Measurements from ENCODE around the gene AGAP1.

The AGAP1 gene

DNA sequence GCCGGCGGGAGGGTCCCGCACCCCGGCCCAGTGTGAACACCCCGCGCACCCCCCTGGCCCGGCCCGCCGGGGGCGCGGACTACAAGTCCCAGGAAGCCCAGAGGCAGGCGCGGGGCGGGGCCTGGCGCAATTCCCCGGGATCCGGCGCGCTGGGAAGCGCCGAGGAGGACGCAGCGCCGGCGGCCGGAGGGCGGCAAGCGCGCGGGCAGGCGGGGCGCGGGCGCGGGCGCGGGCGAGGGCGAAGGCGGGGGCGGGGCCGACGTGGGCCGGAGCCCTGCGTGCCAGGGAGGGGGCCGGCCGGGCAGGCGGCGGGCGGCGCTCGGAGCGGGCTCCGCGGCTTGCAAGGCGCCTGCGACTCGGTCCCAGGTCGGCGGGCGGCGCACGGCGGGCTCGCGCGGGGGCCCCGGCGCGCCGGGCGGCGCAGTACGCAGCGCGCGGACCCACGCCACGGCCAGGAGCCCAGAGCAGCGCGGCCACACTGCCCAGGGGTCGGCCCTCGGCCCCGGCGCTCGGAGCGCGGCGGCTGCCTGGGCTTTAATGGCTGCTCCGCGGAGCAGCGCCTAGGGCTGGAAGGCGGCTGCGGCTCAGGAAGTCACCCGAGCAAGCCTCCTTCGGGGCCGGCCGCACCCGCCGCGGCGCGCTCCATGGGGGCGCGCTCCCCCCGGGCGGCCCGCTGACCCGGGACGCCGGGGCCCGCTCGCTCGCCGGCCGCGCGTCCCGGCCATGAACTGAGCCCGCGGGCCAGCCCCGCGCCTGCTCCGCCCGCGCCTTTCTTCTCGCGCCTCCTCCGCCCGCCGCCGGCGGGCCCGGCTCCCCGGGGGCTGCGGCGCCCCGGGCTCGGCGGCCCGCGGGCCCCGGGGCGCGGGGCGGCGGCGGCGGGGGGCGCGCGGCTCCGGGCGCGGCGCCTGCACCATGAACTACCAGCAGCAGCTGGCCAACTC lies at the start of gene AGAP1:
TSS of gene AGAP1 (plus strand) at position 269 of the 941 bp plus-strand sequence.
- DNase-seq, result peak; percentile 80

DNA sequence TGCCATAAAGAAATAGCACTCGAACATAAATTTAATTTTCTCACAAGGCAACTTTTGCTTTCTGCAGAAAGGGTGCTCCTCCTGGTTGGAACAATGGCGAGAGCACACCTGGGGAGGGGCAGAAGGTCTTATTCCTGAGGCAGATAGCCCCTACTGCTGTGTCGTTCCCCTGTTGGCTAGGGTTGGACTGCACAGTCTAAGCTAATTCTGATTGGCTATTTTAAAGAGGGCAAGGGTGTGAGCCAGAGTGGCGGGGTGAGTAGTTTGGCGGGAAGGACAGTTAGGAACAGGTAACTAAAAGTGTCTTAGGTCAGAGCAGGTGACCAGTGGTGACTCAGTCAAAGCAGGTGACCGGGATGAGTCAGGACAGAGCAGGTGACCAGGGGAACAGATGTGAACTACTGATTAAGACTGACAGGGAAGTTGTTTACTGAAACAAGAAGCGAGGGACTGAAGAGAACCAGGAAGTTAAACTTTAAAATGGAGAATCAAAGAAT lies 49.7 kb upstream of the AGAP1 start:
- no peak for DNase-seq

DNA sequence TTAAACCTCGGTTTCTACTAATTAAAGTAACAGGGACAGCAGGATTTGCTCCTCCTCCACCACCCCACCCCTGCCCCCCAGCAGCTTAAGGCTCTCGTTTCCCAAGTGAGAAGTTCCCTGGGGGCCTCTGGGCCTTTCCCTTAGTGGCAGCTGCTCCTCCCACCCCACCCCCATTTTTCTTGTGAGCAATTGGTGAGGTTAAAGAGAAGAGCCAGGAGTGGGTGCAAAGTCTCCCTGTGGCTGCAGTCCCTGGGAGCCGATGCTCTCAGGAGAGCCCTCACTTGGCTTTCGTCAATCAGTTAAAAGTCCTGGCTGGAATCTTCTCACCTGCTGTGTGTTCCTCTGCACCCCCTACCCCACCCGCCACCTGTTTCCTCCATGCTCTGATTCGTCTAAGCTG lies 48.7 kb upstream of the AGAP1 start:
- DNase-seq, result no peak

DNA sequence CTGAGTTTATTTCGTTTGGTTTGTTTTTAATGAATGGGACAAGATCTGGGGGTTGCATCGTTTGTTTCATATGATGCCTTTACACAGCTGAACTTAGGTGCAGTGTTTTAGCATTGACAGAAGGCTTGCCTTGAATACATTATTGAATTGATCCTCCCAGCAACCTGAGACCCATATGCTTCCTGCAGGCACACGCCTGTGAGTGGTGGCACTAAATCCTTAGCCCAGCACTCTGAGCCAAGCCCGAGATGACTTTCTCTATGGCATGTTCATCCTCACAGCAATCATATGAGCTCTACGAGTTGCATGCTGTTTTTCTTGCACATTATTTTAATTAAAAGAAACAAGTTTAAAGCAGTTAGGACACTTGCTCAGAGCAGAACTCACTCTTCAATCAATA lies 47.8 kb upstream of the AGAP1 start:
- DNase-seq, result no peak

DNA sequence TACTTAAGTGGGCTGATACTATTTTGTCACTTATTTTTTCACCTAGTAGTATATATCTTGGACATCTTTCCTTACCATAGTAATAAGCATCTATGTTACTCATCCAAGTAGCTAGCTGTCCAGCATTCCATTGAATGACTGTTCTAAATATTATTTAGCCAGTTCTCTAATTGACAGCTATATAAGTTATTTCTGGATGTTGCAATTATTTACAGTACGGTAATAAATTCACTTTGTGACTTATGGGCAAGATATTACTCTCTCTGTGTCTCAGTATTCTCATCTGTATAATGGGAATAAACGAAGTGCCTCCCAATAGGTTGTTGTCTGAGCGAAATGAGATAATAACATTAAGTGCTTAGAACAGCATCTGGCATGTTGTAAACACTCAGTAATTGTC lies 46.6 kb upstream of the AGAP1 start:
- no peak for DNase-seq

DNA sequence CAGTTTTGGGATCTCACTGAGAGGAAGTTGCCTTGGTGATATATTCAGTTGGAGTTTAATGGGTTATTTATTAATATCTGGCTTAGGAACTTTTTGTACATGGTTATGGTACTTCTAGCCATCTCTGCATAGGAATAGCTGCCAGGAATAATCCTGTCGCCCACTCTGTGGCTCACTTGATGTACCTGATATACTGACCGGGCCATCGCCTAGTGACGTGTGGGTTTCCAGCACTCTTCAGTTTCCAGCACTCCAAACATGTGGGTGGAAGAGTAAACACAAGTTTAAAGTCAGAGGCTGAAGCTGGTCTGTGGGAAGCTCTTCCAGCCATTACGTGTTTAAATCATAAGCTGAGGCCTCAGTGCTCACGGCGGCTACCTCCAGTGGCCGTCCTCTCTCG lies 44.3 kb upstream of the AGAP1 start:
- no peak for DNase-seq

DNA sequence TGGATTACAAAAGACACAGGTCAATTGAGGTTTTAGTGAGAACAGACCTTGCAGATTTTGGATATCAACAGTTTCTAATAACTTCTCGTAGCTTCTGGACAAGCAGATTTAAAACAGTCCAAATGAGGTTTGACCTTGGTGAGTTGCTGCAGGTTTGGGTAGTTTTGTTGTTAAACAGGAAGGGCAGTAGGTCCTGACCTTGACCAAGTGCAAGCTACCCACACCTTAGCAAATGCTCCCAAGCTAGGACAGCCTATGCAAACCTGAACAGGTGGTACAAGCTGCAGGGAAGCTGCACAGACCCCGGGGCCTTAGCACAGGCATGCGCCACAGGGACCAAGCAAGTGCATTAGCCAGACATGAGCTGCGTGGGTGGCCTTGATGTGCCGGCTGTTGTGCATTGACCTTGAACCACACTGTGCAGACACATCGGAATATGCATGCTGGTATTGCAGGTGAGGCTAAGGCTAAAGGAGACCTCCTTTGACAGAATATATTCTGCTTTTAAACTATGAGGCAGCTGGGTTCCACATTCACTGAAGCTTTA lies 40.2 kb upstream of the AGAP1 start:
- DNase-seq, result no peak

DNA sequence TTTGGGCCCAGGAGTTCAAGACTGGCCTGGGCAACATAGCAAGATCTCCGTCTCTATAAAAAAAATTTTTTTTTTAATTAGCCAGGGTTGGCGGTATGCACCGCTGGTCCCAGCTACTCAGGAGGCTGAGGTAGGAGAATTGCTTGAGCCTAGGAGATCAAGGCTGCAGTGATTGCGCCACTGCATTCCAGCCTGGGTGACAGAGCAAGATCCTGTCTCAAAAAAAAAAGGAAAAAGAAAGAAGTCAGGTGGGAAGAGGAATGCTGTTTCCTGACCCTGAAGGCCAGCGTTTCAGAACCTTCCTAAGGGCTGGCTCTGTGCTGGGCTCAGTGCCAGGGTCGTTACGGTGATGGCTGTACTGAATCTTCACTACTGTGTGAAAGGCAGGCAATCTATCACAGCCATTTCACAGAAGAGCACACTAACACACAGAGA lies 35.0 kb upstream of the AGAP1 start:
- DNase-seq, result peak; percentile 53

DNA sequence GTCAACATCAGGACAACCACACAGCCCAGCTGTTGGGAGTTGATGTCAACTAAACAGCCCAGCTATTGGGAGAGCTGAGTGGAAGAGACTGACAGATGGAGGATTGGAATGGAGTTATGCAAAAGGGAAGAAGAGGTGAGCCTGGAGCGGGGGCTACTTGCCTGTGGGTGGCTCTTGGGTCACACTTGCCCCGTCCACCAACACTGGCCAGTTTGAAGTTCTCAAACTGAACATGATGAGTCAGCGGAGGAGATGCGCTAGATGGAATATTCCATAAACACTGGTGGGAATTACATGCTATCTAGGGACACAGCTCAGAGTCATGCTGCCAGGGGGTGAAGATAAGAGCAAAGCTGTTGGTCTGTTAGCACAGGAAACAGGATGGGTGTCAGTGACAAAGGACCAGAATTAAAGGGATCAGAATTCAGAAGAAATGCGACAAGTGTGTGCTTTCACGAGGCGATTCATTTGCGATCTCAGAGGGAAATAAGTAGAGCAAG lies 33.2 kb upstream of the AGAP1 start:
- DNase-seq, result no peak

DNA sequence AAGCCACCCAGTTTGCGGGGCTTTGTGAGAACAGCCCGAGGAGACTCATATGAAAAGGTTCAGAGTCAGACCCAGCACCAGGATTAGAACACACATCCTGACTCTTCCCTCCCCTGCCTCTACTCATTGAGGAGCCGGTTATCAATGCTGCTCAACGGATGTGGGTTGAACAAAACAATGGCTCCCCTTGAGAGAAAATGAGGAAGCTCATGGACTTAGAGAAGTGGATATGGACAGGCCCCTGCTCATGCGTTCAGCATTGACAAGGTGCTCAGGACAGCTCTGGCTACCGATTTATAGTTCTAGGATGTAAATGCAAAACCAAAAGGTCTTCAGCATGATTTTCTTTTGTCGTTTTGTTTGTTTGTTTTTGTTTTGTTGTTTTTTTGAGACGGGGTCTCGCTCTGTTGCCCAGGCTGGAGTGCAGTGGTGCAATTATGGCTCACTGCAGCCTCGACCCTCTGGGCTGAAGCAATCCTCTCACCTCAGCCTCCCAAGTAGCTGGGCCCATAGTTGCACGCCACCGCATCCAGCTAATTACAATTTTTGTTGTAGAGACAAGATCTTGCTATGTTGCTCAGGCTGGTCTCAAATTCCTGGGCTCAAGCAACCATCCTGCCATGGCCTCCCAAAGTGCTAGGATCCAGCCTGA lies 32.0 kb upstream of the AGAP1 start:
- DNase-seq, result no peak

DNA sequence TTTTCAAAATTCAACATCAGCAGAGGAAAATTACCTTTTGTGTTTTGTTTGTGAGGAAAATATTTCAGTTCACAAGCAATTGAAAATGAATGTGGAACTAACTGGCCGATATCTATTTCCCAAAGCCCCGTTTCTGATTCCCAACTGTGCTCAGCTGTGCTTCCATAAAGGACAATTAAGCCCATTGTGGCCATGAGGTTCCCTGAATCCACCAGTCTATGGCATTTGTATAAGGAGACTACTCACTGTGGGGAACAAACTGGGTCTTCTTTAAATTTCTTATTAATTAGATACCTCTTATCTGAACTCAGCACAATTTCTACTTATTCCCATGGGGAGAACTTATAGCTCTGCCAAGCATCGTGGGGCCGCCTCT lies 31.4 kb upstream of the AGAP1 start:
- no peak for DNase-seq

DNA sequence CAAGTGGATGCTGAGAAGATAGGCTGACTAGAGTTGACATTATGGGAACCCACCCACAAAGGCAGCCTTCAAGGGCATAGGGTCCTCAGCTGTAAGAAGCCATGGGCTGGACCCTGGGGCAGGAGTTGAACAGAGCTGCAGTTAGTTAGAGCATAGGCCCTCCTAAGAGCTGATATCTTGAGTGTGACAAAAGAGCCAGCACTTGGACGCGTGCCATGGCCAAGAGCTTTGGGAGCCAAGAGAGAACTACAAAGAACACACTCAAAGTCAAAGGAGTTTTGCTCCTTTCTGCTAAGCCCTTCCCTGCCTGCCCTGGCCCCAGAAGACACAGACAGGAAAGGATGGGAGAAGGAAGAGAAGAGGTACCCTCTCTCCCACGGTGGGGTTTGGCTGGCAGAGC lies 29.9 kb upstream of the AGAP1 start:
- no peak for DNase-seq

DNA sequence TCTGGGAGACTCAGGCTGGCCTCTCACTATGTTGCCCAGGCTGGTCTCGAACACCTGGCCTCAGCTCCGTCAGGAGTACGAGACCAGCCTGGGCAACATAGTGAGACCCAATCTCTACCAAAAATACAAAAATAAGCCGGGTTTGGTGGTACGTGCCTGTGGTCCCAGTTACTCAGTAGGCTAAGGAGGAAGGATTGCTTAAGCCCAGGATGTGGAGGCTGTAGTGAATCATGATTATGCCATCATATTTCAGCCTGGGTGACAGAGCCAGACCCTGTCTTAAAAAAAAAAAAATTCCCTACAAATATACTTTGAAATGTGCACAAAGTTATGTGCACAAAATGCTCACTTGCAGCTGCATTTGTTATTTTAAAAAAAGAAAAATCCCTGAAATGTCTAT lies 26.3 kb upstream of the AGAP1 start:
- DNase-seq, result peak; percentile 46

DNA sequence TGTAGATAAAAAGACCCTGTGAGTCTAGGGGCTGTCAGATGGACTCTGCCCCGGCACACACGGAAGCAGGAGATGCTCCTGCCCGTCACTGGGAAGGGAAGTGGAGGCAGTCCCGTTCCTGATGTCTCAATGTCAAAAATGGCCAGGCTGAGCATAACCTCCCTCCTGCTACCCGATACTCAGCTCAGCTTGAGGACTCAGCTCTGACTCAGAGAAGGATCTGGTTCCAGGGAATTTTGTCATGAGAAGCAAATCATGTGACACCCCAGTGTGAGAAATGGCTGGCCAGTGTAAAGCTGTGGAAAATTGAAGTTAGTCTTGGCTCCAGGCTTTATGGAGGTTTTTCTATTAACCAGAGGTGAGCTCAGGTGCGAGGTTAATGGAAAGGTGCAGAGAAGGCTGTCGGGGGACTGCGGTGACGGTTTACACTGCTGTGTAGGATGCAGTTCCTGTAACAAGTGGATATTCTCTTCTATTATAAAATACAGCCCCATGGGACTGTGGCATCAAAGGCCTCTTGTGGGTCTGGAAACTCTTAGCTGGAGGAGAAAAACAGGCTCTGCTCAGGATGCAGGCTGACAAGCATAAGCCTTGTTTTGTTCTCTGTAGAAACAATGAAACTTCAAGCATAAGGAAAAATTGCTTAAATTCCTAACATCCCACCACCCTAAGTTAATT lies 24.7 kb upstream of the AGAP1 start:
- peak; percentile 66 for DNase-seq

DNA sequence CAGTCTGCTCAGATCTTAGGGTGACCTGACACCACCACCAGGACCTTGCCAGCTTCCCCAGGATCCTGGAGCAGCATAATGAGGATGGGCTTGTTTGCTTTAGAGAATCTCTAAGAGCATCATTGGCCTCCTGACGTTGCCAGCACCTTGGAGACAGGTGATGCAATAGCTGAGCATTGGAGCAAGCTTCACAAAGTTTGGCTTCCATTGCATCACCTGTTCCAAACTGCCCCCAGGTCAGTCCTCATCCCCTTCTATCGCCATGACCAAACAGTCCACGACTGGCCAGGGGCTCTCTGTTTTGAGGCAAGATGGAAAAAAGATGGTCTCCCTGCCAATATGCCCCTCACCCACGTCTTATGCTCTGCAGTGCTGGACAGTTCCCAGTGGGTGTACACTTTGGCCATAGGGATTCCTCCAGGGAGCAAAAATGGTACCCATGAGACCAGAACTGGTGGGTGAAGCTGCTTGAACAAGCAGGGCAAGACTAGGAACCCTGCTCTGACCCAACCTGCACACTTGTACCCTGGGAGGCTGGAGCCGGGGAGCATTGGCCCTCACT lies 22.6 kb upstream of the AGAP1 start:
- no peak for DNase-seq

DNA sequence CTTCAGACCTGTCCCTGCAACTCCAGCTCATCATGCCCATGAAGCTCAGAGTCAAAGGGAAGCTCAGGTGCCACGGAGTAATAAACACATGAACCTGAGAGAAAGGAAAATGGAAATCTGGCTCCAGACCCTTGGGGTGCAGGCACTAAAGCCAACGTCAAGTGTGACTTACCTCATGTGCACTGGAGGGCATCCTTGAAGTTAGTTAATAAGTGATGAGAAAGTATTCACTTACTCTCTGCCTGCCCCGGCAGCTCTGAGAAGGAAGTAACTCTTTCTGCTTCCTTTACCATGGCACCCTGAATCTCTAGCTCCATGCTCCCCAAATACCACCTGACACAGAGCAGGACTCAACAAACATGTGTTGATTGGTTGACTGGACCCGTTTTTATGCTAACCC lies 21.4 kb upstream of the AGAP1 start:
- no peak for DNase-seq

DNA sequence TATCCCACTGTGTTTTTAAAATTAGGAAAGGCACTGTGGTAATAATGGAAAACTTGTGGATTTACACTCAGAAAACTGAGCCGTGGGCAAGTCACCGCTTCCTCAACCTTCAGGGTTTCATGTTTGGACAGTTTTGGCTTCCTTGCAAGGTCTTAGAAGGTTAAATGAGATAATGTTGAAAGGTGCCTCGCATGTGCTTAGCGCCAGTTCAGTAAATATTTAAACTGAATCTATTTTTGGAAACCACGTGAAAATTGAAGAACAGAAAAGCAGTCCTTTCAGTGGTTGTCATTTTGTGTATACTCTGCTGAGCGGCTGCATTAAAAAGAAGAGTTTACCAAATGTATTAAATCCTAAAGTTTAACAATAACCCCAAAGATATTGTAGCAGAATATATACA lies 15.2 kb upstream of the AGAP1 start:
- no peak for DNase-seq

DNA sequence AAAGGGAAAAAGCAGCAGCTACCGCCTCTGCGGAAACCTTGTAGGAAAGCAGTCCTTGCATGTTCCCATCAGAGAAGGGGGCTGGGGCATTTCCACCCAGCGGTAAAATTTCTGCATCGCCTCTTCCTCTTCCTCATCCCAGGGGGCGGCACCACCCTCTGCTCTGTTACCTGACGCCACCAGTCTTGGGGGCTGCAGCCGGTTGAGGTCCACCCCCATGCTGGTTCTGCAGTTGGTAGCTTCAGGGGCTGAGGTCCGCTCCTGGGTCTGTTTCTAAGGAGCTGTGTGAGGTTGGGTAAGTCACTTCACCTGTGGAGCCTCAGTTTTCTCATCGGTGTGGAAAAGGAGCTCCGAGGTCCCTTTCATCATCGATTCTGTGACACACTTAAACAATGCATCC lies 14.2 kb upstream of the AGAP1 start:
- no peak for DNase-seq

DNA sequence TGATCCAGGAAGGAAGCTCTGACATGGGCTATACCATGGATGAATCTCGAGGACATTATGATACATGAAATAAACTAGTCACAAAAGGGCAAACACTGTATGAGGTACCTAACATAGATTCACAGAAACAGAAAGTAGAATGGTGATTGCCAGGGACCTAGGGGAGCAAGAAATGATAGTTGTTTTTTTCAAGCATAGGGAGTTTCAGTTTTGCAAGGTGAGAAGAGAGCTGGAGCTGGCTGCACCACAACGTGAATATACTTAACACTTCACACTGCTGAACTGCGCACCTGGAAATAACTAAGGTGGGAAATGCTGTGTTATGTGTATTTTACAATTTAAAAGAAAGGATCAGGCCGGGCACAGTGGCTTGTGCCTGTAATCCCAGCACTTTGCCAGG lies 13.2 kb upstream of the AGAP1 start:
- no peak for DNase-seq

DNA sequence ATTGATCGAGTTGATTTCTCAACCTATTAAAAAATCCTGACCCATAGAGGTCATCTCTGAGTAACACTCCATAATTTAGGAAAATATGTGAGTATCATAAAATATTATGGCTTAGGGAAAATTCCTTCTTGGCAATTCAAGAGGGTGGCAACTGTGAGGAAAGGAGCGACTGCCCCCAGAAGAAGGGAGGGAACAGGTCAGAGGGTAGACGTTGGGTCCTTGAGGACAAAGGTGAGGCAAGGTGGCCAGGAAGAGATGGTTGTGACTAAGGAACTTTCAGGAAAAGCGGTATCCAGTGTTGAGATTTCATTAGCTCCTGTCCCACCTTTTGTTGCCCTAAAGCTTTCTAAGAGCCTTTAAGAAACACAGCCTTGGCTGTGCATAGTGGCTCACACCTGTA lies 10.5 kb upstream of the AGAP1 start:
- DNase-seq, result no peak

DNA sequence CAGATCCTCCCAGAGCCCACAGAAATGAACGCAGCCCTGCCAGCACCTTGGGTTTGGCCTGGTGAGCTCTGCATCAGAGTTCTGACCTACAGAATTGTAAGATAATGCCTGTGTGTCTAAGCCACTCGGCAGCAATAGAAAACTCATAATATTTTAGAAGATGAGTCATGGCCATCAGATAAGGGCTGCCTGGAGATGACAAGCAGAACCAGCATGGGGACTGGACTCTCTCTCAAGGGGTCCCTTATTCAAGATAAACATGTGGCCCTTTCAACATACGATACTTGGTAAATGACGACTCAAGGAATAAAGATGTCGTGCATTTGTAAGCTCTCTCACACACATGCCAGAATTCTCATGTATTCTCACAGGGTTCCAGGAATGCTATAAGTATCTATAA lies 8.5 kb upstream of the AGAP1 start:
- no peak for DNase-seq

DNA sequence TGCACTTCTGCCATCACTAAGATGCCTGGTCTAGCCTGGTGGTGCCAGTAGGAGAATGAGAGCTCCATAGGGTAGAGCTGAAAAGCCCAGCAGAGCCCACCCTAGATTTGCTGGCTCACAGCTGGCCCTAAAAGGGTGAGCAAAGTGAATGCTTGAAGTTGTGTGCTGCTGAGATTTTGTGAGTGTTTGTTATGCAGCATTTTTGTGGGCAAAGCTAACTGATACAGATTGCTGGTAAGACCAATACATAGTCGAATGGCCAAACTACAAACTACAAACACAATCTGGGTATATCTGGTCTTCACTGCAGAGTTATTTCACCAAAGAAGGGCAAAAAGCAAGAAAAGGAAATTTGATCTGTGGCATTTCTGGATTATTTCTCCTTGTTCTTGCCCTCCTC lies 7.1 kb upstream of the AGAP1 start:
- no peak for DNase-seq

DNA sequence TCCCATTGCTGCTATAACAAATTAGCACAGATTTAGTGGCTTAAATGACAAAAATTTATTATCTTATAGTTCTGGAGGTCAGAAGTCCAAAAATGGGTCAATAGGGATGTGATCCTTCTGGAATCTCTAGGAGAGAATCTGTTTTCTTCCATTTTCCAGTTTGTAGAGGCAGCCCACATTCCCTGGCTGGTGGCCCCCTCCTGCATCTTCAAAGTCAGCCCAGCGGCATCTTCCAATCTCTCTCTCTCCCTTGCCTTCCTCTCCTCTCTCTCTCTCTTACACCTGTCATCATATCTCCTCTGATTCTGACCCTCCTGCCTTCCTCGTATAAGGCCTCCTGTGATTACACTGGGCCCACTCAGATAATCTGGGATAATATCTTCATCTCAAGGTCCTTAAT lies 3.9 kb upstream of the AGAP1 start:
- no peak for DNase-seq

All from NCI-H226 (cell line).